Measurements from ENCODE around the gene SETD1B.
A peak's percentile ranks its signal among the peaks of the same experiment; 100 is the strongest.
"Not testable (repeated sequence)": the region's sequence is repeated elsewhere in the genome, so short reads cannot be mapped to it uniquely, and the experiment has no call there.

Gene SETD1B

GRCh38 chr12:121861636-121862254 lies 57.9 kb downstream of the SETD1B start:
- no peaks in the 10 kb centered on the region for H3K36me3 ChIP-seq (ENCODE audit: insufficient read depth, low read length)
- peak overlapping the region; percentile 91 for H2AFZ ChIP-seq (ENCODE audit: low read length, unreplicated experiment)
- no peak overlapping the region for H3K27ac ChIP-seq (ENCODE audit: low read depth, low read length)
- H3K4me1 ChIP-seq (ENCODE audit: control insufficient read depth, insufficient read depth, low read length, unreplicated experiment), result peaks cover 37% of the 10 kb centered on the region
- H3K27me3 ChIP-seq (ENCODE audit: insufficient read depth, low read length), result no peaks in the 10 kb centered on the region
- no peaks in the 10 kb centered on the region for H3K79me2 ChIP-seq (ENCODE audit: control insufficient read depth, insufficient read depth, low read length, unreplicated experiment)
- peak overlapping the region; percentile 58 for H3K4me3 ChIP-seq (ENCODE audit: low read depth, low read length)

- Histone ChIP-seq H2AFZ (ENCODE audit: low read length, unreplicated experiment) (no peak overlapping the region), H3K4me1 (ENCODE audit: control insufficient read depth, insufficient read depth, low read length, unreplicated experiment) (peaks cover 12% of the 10 kb centered on the region), H3K36me3 (ENCODE audit: insufficient read depth, low read length) (no peaks in the 10 kb centered on the region), H3K27ac (ENCODE audit: low read depth, low read length) (no peak overlapping the region), H3K27me3 (ENCODE audit: insufficient read depth, low read length) (no peaks in the 10 kb centered on the region), H3K4me3 (ENCODE audit: low read depth, low read length) (no peak overlapping the region), H3K79me2 (ENCODE audit: control insufficient read depth, insufficient read depth, low read length, unreplicated experiment) (no peaks in the 10 kb centered on the region)
Measured at GRCh38 chr12:121866331-121866730, 62.5 kb downstream of the SETD1B start.

- H3K27ac ChIP-seq (ENCODE audit: low read depth, low read length); H3K4me3 ChIP-seq (ENCODE audit: low read depth, low read length); H3K27me3 ChIP-seq (ENCODE audit: insufficient read depth, low read length); H3K36me3 ChIP-seq (ENCODE audit: insufficient read depth, low read length); H2AFZ ChIP-seq (ENCODE audit: low read length, unreplicated experiment); H3K79me2 ChIP-seq (ENCODE audit: control insufficient read depth, insufficient read depth, low read length, unreplicated experiment): not testable (repeated sequence)
- peaks cover 17% of the 10 kb centered on the region for H3K4me1 ChIP-seq (ENCODE audit: control insufficient read depth, insufficient read depth, low read length, unreplicated experiment)
Measured at GRCh38 chr12:121869229-121869628, 65.4 kb downstream of the SETD1B start.

- H3K79me2 ChIP-seq (ENCODE audit: control insufficient read depth, insufficient read depth, low read length, unreplicated experiment), result no peaks in the 10 kb centered on the region
- H3K4me3 ChIP-seq (ENCODE audit: low read depth, low read length), result no peak overlapping the region
- no peaks in the 10 kb centered on the region for H3K36me3 ChIP-seq (ENCODE audit: insufficient read depth, low read length)
- no peak overlapping the region for H3K27ac ChIP-seq (ENCODE audit: low read depth, low read length)
- H3K4me1 ChIP-seq (ENCODE audit: control insufficient read depth, insufficient read depth, low read length, unreplicated experiment), result peaks cover 17% of the 10 kb centered on the region
- no peak overlapping the region for H2AFZ ChIP-seq (ENCODE audit: low read length, unreplicated experiment)
- no peaks in the 10 kb centered on the region for H3K27me3 ChIP-seq (ENCODE audit: insufficient read depth, low read length)
Measured at GRCh38 chr12:121871467-121871866, 67.7 kb downstream of the SETD1B start.

GRCh38 chr12:121872546-121873215 lies 68.9 kb downstream of the SETD1B start:
- peak overlapping the region; percentile 29 for H2AFZ ChIP-seq (ENCODE audit: low read length, unreplicated experiment)
- H3K27me3 ChIP-seq (ENCODE audit: insufficient read depth, low read length), result no peaks in the 10 kb centered on the region
- peaks cover 14% of the 10 kb centered on the region for H3K4me1 ChIP-seq (ENCODE audit: control insufficient read depth, insufficient read depth, low read length, unreplicated experiment)
- no peaks in the 10 kb centered on the region for H3K79me2 ChIP-seq (ENCODE audit: control insufficient read depth, insufficient read depth, low read length, unreplicated experiment)
- H3K36me3 ChIP-seq (ENCODE audit: insufficient read depth, low read length), result no peaks in the 10 kb centered on the region
- peak overlapping the region; percentile 30 for H3K27ac ChIP-seq (ENCODE audit: low read depth, low read length)
- no peak overlapping the region for H3K4me3 ChIP-seq (ENCODE audit: low read depth, low read length)

- no peak overlapping the region for H3K4me3 ChIP-seq (ENCODE audit: low read depth, low read length)
- peaks cover 14% of the 10 kb centered on the region for H3K4me1 ChIP-seq (ENCODE audit: control insufficient read depth, insufficient read depth, low read length, unreplicated experiment)
- H3K27ac ChIP-seq (ENCODE audit: low read depth, low read length), result peak overlapping the region; percentile 30
- no peaks in the 10 kb centered on the region for H3K27me3 ChIP-seq (ENCODE audit: insufficient read depth, low read length)
- H3K79me2 ChIP-seq (ENCODE audit: control insufficient read depth, insufficient read depth, low read length, unreplicated experiment), result no peaks in the 10 kb centered on the region
- no peak overlapping the region for H2AFZ ChIP-seq (ENCODE audit: low read length, unreplicated experiment)
- H3K36me3 ChIP-seq (ENCODE audit: insufficient read depth, low read length), result no peaks in the 10 kb centered on the region
Measured at GRCh38 chr12:121873216-121873569, 69.4 kb downstream of the SETD1B start.

GRCh38 chr12:121874071-121874470 lies 70.3 kb downstream of the SETD1B start:
- H3K79me2 ChIP-seq (ENCODE audit: control insufficient read depth, insufficient read depth, low read length, unreplicated experiment), result no peaks in the 10 kb centered on the region
- H3K4me3 ChIP-seq (ENCODE audit: low read depth, low read length), result no peak overlapping the region
- H3K36me3 ChIP-seq (ENCODE audit: insufficient read depth, low read length), result no peaks in the 10 kb centered on the region
- H3K27ac ChIP-seq (ENCODE audit: low read depth, low read length), result no peak overlapping the region
- H2AFZ ChIP-seq (ENCODE audit: low read length, unreplicated experiment), result no peak overlapping the region
- no peaks in the 10 kb centered on the region for H3K27me3 ChIP-seq (ENCODE audit: insufficient read depth, low read length)
- peaks cover 14% of the 10 kb centered on the region for H3K4me1 ChIP-seq (ENCODE audit: control insufficient read depth, insufficient read depth, low read length, unreplicated experiment)

GRCh38 chr12:121875582-121875981 lies 71.8 kb downstream of the SETD1B start:
- Histone ChIP-seq H3K27me3 (ENCODE audit: insufficient read depth, low read length) (no peaks in the 10 kb centered on the region), H3K36me3 (ENCODE audit: insufficient read depth, low read length) (no peaks in the 10 kb centered on the region), H2AFZ (ENCODE audit: low read length, unreplicated experiment) (no peak overlapping the region), H3K27ac (ENCODE audit: low read depth, low read length) (no peak overlapping the region), H3K4me1 (ENCODE audit: control insufficient read depth, insufficient read depth, low read length, unreplicated experiment) (peaks cover 14% of the 10 kb centered on the region), H3K79me2 (ENCODE audit: control insufficient read depth, insufficient read depth, low read length, unreplicated experiment) (no peaks in the 10 kb centered on the region), H3K4me3 (ENCODE audit: low read depth, low read length) (no peak overlapping the region)

- not testable (repeated sequence) for H3K27me3 ChIP-seq (ENCODE audit: insufficient read depth, low read length); H2AFZ ChIP-seq (ENCODE audit: low read length, unreplicated experiment); H3K4me3 ChIP-seq (ENCODE audit: low read depth, low read length); H3K27ac ChIP-seq (ENCODE audit: low read depth, low read length); H3K36me3 ChIP-seq (ENCODE audit: insufficient read depth, low read length); H3K79me2 ChIP-seq (ENCODE audit: control insufficient read depth, insufficient read depth, low read length, unreplicated experiment)
- H3K4me1 ChIP-seq (ENCODE audit: control insufficient read depth, insufficient read depth, low read length, unreplicated experiment), result peaks cover 14% of the 10 kb centered on the region
Measured at GRCh38 chr12:121876080-121876447, 72.3 kb downstream of the SETD1B start.
